ENCODE measurements around the gene ARPP21.
"Not testable (repeated sequence)": the region's sequence is repeated elsewhere in the genome, so short reads cannot be mapped to it uniquely, and the experiment has no call there.

ARPP21 gene

GRCh38 chr3:35639254-35640186 lies at the start of gene ARPP21:
Gene ARPP21, plus strand, starts transcription at chr3:35639525. Its CDS starts 42,227 bp downstream, at chr3:35681752.
- DNase-seq (ENCODE audit: low read depth in 2 of 2), result no peak

GRCh38 chr3:35592589-35593295 lies 46.6 kb upstream of the ARPP21 start:
- no peak for DNase-seq (ENCODE audit: low read depth in 2 of 2)

GRCh38 chr3:35594739-35595138 lies 44.6 kb upstream of the ARPP21 start:
- DNase-seq (ENCODE audit: low read depth in 2 of 2), result no peak

DNA sequence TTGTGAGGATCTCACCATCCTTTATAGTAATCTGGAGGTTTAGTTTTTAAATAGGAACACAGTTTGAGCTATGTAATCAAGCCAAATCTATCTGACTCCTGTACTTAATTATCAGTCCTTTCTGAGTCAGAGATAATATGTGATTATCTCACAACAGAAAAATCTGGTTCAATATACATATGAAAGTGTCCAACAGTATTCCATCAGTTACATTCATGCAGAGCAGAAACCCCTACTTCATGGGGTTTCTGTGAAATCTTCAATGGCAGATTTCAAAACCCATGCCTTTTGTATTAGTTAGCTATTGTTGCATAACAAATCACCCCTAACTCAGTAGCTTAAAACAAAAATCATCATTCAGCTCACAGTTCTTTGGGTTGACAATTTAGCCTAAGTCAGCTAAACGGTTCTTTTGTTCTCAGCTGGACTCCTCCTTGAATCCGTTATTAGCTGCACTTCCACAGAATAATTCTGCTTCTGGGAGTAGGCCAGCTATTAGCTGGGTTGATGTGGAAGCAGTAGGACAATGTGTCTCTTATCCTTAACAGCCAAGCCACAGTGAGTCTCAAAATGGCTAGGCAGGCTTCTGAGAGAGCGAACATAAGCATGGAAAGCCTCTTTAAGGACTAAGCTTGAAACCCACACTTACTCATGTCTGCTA lies 42.9 kb upstream of the ARPP21 start:
- DNase-seq (ENCODE audit: low read depth in 2 of 2), result no peak

GRCh38 chr3:35597490-35597889 lies 41.8 kb upstream of the ARPP21 start:
- DNase-seq (ENCODE audit: low read depth in 2 of 2), result no peak

DNA sequence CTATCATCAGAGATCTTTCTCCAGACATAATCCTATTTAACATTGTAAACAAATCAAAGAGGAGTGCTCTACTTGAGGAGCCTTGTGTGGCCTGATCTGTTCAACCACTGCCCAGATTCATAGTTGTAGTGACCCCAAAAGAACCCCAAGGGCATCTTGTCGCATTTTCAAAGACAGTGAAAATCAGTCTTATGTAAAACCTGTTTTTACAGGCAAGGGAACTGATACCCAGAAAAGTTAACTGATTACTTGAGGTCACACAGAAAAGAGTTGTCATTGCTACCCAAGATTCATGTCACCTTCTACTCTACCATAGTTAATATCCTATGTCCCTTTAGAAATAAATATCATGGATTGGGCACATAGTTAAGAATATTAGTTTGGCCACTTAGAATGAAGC lies 40.5 kb upstream of the ARPP21 start:
- no peak for DNase-seq (ENCODE audit: low read depth in 2 of 2)

DNA sequence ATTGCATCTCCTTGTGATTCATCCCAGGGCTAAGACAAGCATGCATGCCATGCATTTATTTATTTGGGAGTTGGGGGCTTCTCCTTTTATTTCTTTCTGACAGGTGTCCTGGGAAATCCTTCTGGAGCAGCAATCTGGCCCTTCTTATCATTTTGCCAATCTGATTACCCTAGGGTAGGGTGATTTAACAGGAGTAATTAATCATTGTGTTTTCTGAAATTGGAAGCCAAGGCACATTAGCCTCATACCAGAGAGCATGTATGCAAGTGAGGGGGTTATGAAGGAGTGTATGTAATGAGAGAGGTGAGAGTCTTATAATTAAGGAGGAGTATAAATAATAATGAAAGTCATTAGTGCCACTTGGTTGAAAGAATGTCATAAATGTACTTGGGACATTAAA lies 37.4 kb upstream of the ARPP21 start:
- DNase-seq (ENCODE audit: low read depth in 2 of 2), result no peak

DNA sequence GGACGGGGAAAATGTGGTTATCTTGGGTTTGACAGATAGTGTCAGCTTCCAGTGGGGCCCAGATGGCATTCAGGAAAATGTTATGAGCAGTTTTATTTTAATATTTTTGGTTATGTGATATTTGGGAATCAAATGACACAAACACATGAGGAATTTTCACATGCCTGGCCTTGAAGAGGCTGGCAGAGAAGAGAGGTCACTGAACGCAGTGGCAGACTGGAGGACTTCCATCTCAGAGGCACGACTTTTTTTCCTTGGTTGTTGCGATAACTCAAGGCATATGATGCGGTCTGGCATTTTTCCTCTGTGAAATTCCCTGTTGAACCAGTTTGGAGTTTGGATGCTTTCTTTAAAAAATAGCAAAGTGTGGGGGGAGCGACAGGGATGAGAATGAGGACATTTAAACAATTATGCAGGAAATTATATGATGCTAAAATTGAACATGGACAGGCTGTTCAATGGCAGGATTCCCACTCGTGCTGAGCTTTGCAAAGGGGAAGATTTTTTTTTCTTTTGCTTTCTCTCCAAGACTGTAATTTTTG lies 36.9 kb upstream of the ARPP21 start:
- DNase-seq (ENCODE audit: low read depth in 2 of 2), result no peak

DNA sequence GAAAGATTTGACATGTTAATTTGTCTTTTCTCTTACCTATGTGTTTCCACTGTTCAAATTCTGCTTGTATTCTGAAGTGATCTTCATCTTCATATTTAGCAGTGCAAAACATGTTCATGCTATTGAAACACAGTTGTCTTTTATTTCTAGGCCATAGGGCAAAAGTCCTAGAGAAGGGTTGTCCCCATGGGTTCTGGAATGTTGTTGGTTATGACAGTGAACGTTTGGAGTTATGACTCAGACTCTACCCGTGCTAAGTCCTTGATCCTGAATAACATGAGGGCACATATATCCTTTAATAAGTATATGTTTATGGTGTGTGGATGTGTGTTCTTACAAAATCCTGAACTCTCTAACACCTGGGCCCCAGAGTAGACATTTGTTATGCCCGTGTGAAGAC lies 23.0 kb upstream of the ARPP21 start:
- DNase-seq (ENCODE audit: low read depth in 2 of 2), result no peak

- DNase-seq (ENCODE audit: low read depth in 2 of 2), result no peak
These were observed 22.0 kb upstream of the ARPP21 start for GRCh38 chr3:35617370-35617769.

DNA sequence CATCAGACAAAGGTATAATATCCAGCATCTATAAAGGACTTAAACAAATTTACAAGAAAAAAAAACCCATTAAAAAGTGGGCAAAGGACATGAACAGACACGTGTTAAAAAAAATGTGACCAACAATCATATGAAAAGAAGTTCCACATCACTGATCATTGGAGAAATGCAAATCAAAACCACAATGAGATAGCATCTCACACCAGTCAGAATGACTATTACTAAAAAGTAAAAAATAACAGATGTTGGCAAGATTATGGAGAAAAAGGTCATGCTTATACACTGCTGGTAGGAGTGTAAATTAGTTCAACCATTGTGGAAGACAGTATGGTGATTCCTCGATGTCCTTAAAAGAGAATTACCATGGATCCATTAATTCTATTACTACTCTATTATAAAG lies 19.1 kb upstream of the ARPP21 start:
- DNase-seq (ENCODE audit: low read depth in 2 of 2), result not testable (repeated sequence)

GRCh38 chr3:35624698-35625097 lies 14.6 kb upstream of the ARPP21 start:
- DNase-seq (ENCODE audit: low read depth in 2 of 2), result no peak

GRCh38 chr3:35633332-35634124 lies 5.8 kb upstream of the ARPP21 start:
- DNase-seq (ENCODE audit: low read depth in 2 of 2), result no peak

DNA sequence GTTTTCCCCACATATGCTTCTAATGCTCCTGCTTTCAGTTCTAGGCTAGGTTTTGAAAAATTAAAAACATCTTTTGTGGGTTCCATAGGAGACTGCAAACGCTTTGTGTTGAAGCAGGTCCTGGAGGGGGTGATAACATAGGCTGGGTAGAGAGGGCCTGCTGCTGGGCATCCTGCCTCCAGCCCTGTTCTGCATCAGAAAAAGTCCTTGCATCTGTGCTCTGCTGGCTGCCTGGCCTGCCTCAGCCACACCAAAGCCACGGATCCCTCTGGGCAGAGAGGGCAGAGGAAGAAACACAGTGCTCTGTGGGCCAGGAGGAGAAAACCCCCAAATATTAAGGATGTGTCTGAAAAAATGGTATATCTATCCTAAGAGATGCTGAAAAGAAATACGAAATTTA lies 3.9 kb upstream of the ARPP21 start:
- DNase-seq (ENCODE audit: low read depth in 2 of 2), result no peak

DNA sequence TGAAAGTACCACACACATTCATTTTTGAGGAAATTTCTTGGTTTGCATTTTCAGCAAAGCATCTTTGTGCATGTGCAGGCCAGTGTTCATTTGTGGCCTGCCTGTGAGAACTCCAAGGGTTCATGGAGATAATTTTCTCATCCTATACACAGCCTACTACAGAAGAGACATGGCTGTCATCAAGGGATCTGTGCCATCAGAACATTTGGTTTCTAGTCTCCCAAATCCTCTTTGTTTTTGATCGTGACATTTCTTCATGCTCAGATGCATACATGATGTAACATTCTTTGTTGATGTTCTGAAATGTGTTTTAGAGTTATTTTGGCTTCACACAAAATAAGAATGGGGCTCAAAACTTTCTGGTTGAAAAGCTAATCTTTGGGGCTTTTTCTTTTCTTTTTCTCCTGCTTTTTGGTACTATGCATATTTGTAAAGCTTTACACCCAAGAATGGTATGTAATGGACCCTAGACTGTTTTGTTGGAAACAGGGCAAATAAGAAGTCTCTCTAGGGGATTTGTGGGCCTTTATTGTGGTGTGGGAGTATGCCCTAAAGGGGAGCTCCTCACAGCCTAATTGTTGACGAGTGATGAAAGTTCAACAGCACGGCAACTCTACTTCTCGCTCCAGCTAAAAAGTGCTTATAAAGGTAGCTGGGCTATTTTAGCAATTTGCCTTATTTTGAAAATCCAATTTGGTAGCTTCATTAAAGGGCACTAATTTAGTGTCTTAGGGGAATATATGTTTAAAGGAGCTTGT lies 3.2 kb upstream of the ARPP21 start:
- no peak for DNase-seq (ENCODE audit: low read depth in 2 of 2)

DNA sequence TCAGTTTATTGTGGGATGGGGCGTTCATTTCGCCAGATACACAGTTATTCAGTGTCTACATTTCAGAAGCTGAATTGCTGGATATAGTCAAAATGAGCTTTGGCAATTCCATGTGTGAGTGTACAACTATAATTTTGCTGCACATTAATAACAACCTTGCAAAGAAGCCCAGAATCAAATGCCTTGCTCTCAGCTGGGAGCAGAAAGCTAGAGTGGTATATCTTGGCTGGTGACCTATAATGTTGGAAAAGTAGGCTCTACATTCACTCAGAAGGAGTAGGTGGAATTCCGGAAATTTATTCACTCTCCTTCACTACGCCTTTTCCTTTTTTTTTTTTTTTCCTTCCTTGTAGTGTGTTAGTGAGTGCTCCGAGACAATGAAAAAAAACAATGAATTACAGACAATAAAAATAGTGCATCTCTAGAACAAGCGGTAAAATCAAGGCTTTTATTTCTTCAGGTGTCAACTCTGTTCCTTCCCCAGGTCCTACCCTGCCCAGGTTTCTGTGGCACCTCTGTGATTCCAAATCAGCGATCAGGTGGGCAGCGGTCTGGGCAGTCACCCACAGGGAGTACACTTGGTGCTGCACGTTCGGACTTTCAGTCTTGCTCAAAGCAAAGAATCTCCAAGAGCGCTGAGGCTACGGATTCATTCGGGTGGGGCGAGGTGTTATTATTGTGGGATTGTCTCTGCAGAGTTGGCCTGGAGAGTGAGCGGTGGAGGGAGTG lies 910 bp upstream of the ARPP21 start:
- no peak for DNase-seq (ENCODE audit: low read depth in 2 of 2)

DNA sequence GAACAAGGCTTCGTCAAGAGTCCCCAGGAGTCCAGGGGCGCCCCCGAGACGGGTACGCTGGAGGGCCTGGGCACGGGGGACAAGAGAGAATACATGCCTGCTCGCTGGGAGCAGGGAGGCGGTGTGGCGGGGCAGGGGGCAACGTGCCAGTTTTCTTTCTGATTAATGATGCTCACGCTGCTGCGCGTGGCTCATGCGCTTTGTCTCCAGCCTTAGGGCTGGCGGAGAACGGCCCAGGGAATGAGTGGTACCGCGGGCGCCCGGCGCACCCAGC lies 408 bp upstream of the ARPP21 start:
- no peak for DNase-seq (ENCODE audit: low read depth in 2 of 2)

DNA sequence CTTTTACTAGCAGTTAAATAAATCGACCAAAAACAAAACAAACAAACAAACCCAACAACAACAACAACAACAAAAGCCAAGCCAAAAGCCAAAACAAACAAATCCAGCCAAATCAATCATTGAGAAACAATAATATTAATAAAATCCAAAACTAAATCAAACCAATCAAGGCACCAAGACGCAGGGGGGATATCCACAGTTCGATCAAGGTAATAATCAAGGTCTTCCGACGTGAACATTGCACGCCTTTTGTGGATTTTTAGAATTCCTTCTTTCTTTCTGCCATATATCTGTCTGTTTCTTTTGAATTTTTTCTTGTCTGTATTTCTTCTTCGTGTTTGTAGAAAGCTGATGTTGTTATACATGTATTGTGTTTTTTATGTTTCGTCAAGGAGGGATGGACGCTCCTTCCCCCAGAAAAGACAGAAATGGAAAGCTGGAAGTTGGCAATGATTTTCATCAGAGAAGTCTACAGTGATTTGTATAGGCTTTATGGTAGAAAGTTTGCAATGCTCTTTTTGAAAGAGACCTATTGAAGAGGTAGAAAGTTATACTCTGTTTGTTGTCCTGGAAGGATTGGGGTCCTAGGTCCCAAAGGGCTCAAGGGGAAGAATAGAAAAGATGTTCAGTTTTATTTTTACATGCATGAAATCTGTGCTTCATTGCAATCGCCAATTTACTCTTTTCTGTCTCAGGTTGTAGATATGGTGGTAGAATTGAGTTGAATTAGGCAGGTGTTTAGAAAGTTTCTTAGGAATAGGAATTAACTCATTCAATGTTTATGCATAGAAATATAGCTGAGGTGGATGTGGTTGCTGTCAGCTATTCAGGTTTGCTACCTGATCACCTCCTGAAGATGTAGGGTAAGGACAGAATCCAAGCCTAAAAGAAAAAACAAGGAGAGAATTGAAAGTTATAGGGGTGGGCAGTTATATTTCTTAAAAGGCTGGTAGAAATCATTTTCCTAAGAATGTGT lies 1.2 kb downstream of the ARPP21 start:
- no peak for DNase-seq (ENCODE audit: low read depth in 2 of 2)

DNA sequence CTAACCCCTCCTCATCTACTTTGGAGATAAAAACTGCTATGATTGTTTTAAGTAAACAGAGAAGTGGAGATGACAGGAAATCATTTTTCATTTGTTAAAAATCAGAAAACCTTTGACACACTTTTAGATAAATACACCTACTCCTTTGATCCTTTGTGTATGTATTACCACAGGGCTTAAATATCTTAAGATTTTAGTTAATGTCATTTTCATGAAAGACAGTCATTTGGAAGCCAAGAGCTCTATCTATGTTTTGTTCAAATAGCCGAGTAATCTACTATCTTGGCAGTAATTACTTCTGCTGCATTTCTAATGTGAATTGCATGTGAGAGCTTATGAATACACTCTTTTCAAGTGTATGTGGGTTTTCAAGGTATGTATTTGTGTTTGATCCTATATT lies 2.0 kb downstream of the ARPP21 start:
- no peak for DNase-seq (ENCODE audit: low read depth in 2 of 2)
